DND-41 (cell line): Measurements from ENCODE around the gene INO80E.

ENCODE experiments used
- EZH2 ChIP-seq: IDR thresholded peaks from 3 replicates; pipeline ENCODE4 v1.6.1; 2012; ENCODE audit warnings: borderline replicate concordance, low read depth, mild to moderate bottlenecking, moderate library complexity, low read length, inconsistent platforms; ENCODE audit not compliant: severe bottlenecking
- TF ChIP-seq, protein P1 (sequence below): IDR thresholded peaks from 2 replicates; pipeline ENCODE4 v1.5.1; 2012; ENCODE audit warnings: borderline replicate concordance, low read length, moderate library complexity, mild to moderate bottlenecking; ENCODE audit not compliant: poor library complexity, severe bottlenecking; ENCODE audit errors: extremely low read depth

DNA sequence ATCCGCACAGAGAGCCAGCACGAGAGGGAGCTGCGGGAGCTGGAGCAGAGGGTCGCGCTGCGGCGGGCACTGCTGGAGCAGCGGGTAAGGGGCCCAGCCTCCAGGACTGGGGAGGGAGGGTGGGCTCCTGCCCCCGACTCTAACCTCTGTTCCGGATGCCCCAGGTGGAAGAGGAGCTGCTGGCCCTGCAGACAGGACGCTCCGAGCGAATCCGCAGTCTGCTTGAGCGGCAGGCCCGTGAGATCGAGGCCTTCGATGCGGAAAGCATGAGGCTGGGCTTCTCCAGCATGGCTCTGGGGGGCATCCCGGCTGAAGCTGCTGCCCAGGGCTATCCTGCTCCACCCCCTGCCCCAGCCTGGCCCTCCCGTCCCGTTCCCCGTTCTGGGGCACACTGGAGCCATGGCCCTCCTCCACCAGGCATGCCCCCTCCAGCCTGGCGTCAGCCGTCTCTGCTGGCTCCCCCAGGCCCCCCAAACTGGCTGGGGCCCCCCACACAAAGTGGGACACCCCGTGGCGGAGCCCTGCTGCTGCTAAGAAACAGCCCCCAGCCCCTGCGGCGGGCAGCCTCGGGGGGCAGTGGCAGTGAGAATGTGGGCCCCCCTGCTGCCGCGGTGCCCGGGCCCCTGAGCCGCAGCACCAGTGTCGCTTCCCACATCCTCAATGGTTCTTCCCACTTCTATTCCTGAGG is 5.0 kb upstream of the INO80E start:
- TF ChIP-seq, protein P1, sequence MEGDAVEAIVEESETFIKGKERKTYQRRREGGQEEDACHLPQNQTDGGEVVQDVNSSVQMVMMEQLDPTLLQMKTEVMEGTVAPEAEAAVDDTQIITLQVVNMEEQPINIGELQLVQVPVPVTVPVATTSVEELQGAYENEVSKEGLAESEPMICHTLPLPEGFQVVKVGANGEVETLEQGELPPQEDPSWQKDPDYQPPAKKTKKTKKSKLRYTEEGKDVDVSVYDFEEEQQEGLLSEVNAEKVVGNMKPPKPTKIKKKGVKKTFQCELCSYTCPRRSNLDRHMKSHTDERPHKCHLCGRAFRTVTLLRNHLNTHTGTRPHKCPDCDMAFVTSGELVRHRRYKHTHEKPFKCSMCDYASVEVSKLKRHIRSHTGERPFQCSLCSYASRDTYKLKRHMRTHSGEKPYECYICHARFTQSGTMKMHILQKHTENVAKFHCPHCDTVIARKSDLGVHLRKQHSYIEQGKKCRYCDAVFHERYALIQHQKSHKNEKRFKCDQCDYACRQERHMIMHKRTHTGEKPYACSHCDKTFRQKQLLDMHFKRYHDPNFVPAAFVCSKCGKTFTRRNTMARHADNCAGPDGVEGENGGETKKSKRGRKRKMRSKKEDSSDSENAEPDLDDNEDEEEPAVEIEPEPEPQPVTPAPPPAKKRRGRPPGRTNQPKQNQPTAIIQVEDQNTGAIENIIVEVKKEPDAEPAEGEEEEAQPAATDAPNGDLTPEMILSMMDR, result no peak
- TF ChIP-seq EZH2, result no peak
